GM19099 (cell line): ENCODE results near the gene SNTG2.

Source experiments
- POLR2A ChIP-seq: IDR thresholded peaks from 3 replicates; pipeline ENCODE4 v1.6.1; 2011; ENCODE audit warnings: low read depth; ENCODE audit not compliant: insufficient read length; ENCODE audit errors: extremely low read depth

The SNTG2 gene

DNA sequence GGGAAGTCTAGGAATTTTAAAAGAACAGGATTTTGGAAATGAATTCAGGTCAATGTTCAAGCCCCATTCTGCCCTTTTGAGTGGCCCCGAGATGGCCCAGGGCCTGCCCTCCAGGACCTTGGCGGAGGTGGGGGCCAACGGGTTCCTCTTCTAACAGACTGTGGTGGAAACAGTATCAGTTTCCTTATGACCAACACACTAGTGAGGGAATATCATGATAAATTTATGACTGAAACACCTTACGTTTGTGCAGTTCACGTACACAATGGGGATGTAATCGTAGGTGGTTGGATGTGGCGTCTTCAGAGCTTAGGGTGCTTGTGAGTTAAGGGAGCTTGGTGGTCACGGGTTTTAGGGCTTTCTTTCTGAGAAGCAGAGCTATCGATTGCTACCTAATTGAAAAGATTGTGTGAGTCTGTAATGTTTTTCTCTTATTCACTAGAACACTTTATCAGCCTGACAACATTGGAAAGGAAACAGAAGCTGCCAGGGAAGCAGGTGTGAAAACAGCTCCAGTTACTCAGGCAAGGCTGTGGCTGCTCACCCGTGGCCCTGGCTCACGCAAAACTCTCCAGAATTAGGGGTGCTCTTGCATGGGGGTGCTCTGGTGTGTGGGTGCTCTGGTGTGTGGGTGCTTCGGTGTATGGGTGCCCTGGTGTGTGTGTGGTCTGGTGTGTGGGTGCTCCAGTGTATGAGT is 165.3 kb downstream of the SNTG2 start:
- no peak for TF ChIP-seq POLR2A

- TF ChIP-seq POLR2A: no peak
These were observed 166.9 kb downstream of the SNTG2 start for GRCh38 chr2:1117569-1117968.

DNA sequence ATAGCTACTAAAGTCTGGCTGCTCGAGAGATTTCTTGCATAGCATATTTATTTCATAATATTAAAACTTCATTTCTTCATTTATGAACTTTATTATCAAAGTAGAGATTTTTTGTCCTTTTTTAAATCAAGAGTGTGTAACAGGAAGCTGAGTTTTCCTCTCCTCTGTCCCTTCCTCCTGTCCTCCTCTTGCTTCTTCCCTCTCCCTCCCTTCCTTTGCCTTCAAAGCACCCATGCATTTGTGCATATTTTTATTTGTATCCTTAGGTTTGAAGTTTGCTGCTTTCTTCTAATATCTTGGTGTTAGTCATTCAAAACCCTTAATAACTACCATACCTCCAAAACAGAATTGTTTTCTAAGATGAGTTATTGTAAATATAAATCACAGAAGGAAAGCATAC is 174.6 kb downstream of the SNTG2 start:
- no peak for TF ChIP-seq POLR2A

GRCh38 chr2:1125633-1126370 is 175.2 kb downstream of the SNTG2 start:
- no peak for TF ChIP-seq POLR2A

DNA sequence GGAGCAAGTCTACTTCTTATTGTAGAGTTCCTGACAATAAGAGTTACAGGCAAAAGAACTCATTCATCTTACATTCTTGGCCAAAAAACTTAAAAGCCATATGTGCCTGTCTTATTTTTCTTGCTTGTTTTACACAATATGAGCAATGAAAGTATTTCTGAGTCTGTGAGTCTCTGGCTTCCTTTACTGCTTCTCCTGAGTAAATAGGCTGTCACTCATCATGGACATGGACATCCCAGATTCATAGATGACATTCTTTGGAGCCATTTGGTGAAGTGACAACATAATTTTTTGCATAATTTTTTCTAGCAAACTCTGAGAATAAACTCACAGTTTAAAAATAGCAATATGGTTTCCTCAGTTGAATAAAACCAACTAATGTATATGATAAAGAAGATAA is 179.3 kb downstream of the SNTG2 start:
- TF ChIP-seq POLR2A: no peak

- no peak for TF ChIP-seq POLR2A
These were observed 180.3 kb downstream of the SNTG2 start for GRCh38 chr2:1130922-1131321.

DNA sequence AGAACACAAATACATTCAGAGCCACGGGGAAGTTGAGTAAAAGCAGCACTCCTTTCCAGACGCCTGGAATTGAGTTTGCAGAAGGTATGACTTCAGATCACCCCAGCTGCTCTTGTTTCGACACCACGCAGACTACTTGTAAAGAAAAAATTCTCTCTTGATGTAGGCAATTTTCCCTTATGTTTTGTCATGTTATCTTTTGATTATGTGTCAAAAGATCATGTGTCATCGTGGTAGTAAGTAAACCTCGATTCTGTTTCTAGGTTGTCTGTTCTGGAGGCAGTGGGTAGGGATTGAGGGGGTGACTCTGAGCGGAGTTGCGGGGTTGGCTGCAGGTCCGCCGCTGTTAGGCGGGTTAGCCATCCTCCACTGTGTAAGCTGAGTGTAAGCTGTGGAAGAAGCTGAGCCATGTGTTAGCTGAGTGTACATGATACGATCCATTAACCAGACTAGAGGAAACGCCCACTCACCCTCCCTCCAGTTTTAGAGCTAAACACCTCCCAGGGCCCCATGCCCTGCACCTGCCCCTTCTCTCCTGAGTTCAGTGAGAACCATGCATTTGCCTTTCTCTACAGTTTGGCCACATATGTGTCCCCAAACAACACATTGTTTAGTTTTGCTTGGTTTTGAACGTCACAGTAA is 181.8 kb downstream of the SNTG2 start:
- no peak for TF ChIP-seq POLR2A

GRCh38 chr2:1134629-1135028 is 184.0 kb downstream of the SNTG2 start:
- TF ChIP-seq POLR2A: no peak

- no peak for TF ChIP-seq POLR2A
These were observed 185.4 kb downstream of the SNTG2 start for GRCh38 chr2:1136067-1136466.

DNA sequence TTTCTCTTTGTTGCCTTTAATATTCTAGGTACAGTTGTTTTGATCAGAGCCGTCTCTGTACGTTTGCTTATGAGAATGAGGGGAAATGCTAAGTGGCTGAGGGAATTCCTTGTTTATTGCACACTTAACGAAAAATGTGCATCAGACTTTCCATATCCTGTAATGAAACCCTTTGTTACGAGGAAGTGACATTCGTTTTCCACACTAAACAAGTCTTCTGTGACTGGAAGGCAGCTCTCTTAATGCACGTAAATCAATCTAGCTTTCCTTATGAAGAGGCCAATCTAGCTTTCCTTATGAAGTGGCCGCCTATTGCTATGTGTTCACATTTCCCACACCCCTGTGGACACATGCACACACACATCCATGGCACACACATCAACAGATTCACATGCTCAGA is 186.2 kb downstream of the SNTG2 start:
- TF ChIP-seq POLR2A: no peak

DNA sequence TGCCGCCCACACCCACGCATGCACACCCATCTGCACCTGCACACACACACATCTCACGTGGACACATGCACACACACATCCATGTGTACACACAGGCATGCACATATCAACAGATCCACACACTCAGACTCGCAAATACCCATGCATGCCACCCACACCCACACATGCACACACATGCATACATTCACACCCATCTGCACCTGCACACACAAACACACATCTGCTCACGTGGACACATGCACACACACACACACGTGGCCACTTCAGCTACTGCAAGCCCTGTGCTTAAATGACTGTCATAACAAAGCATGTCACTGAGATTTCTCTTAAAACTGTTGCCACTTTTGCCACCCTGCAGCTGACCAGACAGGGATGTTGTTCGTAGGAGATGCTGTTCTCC is 186.6 kb downstream of the SNTG2 start:
- TF ChIP-seq POLR2A: no peak

GRCh38 chr2:1137913-1138391 is 187.3 kb downstream of the SNTG2 start:
- no peak for TF ChIP-seq POLR2A

GRCh38 chr2:1140389-1141003 is 189.8 kb downstream of the SNTG2 start:
- TF ChIP-seq POLR2A: no peak

DNA sequence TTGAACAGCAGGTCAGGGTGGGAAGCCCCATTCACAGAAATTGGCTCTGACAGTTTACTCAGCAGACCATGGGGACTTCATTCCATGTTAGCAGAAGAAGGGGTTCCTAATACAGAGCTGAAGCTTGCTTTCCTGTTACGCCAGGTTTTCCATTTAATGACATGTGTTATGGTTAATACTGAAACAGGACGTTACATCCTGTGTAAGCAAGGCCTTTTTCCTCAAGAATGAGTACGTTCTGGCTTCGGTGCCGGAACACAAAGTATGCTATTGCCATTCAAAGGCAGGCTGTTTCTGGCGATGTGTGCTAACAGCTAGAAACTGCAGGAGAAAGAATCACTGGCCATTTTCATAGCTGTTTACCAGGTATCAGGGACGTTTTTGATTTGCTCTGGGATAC is 190.4 kb downstream of the SNTG2 start:
- TF ChIP-seq POLR2A: no peak

DNA sequence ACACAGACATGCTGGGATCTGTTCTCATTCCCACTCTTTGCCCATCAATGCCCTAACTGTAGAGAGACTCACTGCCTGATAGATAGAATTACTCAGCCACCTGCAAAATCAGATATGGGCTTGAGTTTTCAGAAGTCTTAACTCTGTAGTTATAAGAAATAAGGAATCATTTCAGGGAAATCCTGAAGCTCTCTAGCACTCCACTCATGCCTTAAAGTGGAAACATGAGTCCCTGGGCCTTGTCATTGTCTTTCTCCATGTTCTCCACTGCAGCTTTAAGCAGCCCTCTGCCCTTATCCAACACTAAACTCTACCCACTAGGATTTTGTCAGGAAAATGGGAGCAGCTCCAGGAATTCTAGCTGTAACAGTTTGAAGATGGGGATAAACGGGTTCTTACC is 192.5 kb downstream of the SNTG2 start:
- no peak for TF ChIP-seq POLR2A
